Right cardiac atrium (tissue), 5 donors: ENCODE results near the gene DRC1. TPM values are rescaled to one million over a fixed set of nuclear protein-coding genes. Genes with fewer than 3 reads are reported as not detected.

Source experiments
- ATAC-seq, 2 donors: fragments of 200-7000 bp; cut with Tn5 transposase; one replicate each; pipeline versions ENCODE4 v1.8.0 to v1.9.1; 2020; ENCODE audit warnings: moderate library complexity in 2 of 2, mild to moderate bottlenecking in 1 of 2
- DNase-seq, 3 donors: peaks; one replicate each; pipeline ENCODE4 v3.0.0-alpha.2; 2020
- H3K27ac ChIP-seq: one replicate; pipeline ENCODE4 v1.5.1; 2013; ENCODE audit warnings: mild to moderate bottlenecking, low read length, control low read depth, moderate library complexity
- H3K27me3 ChIP-seq: one replicate; pipeline ENCODE4 v1.6.1; 2013; ENCODE audit not compliant: control insufficient read depth, insufficient read depth
- H3K4me1 ChIP-seq: one replicate; pipeline ENCODE4 v1.6.1; 2013; ENCODE audit warnings: low read length; ENCODE audit not compliant: control insufficient read depth, insufficient read depth
- H3K4me3 ChIP-seq: one replicate; pipeline ENCODE4 v1.5.1; 2013; ENCODE audit warnings: low read length, control low read depth
- H3K9me3 ChIP-seq: one replicate; pipeline ENCODE4 v1.6.1; 2013; ENCODE audit warnings: low read length; ENCODE audit not compliant: control insufficient read depth
- WGBS: extraction: QIAGEN DNeasy Blood & Tissue Kit; methylation state at CpG from one replicate; pipeline ENCODE4 v1.1.7; 2013; 5-methylcytosine and 5-hydroxymethylcytosine counted together
- intact Hi-C, 4 donors: fragments of 100-400 bp; cut with DNase I; formaldehyde crosslinking; loops; one replicate each; pipeline versions ENCODE4 v1.11.0 to v1.14.0; 2022 to 2023
- polyA plus RNA-seq: library from polyadenylated mRNA; stranded (reverse); fragments of 200-250 nt; gene quantifications from one replicate; pipeline ENCODE4 v1.2.3, GENCODE V29; 2013
- total RNA-seq, 4 donors: library from RNA; stranded (reverse); fragmentation: NEBNext Ultra II Directional; extraction: Animal tissue kit (Norgen Biotek cat#: 25700); gene quantifications; one replicate each; pipeline ENCODE4 v1.2.1, GENCODE V29; 2021
- donor health status: healthy with polysubstance abuse.
- donor health status: DM: no; HTN: yes; CAD: no.
- donor health status: DM: no; HTN: no; CAD: no.
- donor health status: DM: no; HTN: yes; CAD: no; lungs with severe emphysema.
- donor health status: DM: yes; HTN: yes; CAD: no.

DRC1 gene
- total and polyA plus RNA-seq, 5 donors = not detected

DNA sequence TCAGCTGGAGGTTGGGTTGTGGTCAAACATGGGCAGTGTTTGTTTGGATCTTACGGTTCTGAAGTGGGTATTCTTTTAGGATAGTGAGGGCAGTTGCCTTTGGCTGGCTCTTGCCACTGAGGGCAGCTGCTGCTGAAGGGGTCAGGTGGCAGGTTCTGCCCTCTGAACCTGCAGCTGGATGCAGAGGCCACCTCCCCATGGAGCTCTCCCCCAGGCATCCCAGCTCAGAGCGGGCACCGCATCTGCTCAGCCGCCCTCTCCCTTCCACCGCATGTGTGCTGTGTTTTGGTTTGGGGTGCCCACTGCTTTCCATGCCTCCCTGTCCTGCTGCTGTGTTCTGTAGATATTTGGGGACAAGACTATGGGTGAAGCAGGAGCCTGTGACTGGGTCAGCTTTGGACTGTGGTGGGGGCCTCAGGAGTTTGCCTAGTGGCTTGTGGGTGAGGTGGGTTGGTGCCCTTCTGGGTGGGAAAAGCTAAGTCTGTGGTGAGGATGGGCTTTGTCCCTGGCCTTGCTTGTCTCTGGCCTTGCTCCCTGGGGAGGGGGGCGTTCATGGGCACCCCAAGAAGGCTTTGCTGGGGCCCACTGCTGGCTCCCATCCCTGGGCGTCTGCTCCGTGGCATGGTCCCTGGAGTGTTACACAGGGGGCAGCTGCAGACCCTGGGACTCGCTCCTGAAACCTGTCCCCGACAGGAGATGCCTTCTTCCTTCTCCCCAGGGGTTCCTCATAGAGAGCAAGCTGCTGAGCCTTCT lies 47.7 kb downstream of the DRC1 start:
- H3K9me3 ChIP-seq = no peaks in the 10 kb centered on the region
- 90% methylated on average over 10 of the region's 10 CpGs for WGBS
- H3K4me1 ChIP-seq = no peaks in the 10 kb centered on the region
- no peak overlapping the region for H3K4me3 ChIP-seq
- ATAC-seq = no peak
- intact Hi-C loops = no loop called here
- peak in 2 of 3 donors; percentile 16 to 27 for DNase-seq
- H3K27ac ChIP-seq = no peak overlapping the region
- no peaks in the 10 kb centered on the region for H3K27me3 ChIP-seq

DNA sequence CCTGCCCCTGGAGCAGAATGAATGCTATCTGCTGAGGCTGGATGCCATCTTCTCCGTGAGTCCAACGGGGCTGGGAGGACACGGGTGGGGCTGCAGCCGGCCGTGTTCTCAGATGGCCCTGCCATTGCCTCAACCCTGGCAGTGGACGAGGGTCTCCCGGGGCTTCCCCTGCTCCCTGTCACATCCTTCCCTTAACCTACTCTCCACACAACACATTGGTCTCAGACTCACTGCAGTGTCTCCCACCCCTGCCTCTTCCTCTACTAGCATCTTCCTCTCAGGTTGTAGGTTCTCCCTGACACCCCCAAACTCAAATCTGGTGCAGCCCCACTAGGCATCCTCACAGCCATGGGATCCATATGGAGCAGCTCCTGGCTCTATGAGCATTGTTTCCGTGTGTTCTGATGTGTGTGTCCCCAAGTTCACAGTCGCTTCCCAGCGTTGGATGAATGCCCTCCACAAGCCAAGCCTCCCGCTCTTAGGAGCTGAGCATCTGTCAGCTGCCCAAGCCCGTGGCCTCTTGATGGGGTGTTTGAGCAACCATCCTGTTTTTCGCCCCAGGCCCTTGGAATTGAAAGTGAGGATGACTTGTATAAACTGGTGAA lies 48.4 kb downstream of the DRC1 start:
- 80% methylated on average over 13 of the region's 13 CpGs for WGBS
- Histone ChIP-seq H3K4me1 (no peaks in the 10 kb centered on the region), H3K27ac (no peak overlapping the region), H3K27me3 (no peaks in the 10 kb centered on the region), H3K4me3 (no peak overlapping the region), H3K9me3 (no peaks in the 10 kb centered on the region)
- intact Hi-C loops = no loop called here
- DNase-seq (peak in 1 of 3 donors; percentile 33), ATAC-seq (no peak)

DNA sequence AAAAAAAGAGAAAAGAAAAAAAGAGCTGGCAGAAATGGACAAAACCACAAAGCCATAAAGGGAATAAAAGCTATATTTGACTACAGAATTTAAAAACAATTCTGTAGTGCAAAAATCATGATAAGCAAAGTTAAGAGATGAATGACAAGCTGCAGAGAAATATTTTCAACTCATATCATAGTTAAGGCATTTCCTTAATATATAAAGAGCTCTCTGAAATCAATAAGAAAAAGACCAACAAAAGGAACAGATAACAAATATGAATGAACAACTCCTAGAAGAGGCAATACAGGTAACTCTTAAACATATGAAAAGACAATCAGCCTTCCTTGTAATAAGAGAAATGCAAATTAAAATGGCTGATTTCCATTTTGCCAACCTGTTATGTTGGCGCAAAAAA lies 50.0 kb downstream of the DRC1 start:
- DNase-seq (no peak), ATAC-seq (no peak)
- no peaks in the 10 kb centered on the region for H3K27me3 ChIP-seq
- 95% methylated on average over 1 of the region's 1 CpG for WGBS
- H3K27ac ChIP-seq = no peak overlapping the region
- no peaks in the 10 kb centered on the region for H3K9me3 ChIP-seq
- H3K4me1 ChIP-seq = no peaks in the 10 kb centered on the region
- no peak overlapping the region for H3K4me3 ChIP-seq
- intact Hi-C loops = no loop called here

DNA sequence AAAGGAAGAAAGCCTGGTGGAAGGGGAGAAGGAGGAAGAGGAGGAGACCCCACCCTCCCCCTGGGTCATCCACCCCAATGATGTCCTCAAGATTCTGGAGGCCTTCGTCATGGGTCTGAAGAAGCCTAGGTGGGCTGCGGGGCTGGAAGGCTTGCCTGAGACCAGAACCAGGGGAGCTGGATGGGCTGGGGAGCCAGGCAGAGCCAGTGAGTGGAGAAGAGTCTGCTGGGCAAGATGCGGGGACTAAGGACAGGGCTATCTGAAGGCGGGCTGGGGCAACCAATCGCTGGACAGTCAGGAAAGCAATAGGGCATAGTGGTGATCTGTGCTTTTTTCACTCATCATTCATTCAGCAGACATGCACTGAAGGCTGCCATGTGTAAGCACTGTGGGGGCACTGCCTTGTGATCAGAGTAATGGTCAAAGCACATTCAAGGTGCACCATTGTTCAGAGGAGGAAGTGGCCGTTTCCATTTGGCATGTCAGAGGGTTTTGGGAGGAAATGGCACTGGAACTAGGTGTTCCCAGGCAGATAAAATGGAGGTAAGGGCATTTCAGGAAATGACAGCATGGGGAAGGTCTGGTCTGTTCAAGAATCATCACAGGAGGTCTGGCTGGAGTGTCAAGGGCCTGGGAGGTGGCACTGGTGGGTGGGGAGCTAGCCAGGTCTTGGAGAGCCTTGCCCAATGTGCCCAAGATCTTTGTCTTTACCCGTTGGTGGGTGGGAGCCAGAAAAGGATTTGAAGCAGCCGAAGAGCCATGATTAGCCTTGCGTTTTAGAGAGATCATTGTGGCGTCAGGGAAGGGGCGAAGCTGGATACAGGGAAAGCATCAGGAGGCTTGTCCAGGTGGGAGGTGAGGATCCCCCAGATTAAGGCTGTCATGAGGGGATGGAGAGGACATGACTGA lies 52.0 kb downstream of the DRC1 start:
- DNase-seq = peak in 2 of 3 donors; percentile 16 to 21
- H3K27me3 ChIP-seq = no peaks in the 10 kb centered on the region
- H3K27ac ChIP-seq = no peak overlapping the region
- no peaks in the 10 kb centered on the region for H3K4me1 ChIP-seq
- H3K4me3 ChIP-seq = no peak overlapping the region
- ATAC-seq = no peak
- H3K9me3 ChIP-seq = no peaks in the 10 kb centered on the region
- intact Hi-C loops = no loop called here
- 89% methylated on average over 11 of the region's 11 CpGs for WGBS

DNA sequence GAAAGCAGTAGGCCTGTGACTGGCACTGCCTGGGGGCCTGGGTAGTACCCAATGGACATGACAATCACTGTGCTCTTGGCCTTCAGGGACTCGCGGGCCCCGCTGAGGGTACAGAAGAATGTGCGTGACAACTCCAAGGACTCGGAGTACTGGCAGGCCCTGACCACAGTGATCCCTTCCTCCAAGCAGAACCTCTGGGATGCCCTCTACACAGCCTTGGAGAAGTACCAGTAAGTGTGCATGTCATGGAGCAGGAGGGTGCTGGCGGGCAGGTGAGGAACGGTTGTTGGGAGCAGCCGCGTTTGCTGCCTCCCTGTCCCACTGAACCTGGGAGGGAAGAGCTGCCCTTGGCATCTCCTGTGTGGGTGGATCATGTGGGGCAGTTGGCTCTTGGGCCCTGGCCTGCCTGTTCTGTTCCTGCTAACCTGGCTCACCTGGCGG lies 52.9 kb downstream of the DRC1 start:
- H3K9me3 ChIP-seq = no peaks in the 10 kb centered on the region
- WGBS = 94% methylated on average over 10 of the region's 10 CpGs
- H3K4me3 ChIP-seq = no peak overlapping the region
- intact Hi-C loops = no loop called here
- H3K27me3 ChIP-seq = no peaks in the 10 kb centered on the region
- H3K4me1 ChIP-seq = no peaks in the 10 kb centered on the region
- ATAC-seq = no peak
- H3K27ac ChIP-seq = no peak overlapping the region
- peak in 1 of 3 donors; percentile 44 for DNase-seq

DNA sequence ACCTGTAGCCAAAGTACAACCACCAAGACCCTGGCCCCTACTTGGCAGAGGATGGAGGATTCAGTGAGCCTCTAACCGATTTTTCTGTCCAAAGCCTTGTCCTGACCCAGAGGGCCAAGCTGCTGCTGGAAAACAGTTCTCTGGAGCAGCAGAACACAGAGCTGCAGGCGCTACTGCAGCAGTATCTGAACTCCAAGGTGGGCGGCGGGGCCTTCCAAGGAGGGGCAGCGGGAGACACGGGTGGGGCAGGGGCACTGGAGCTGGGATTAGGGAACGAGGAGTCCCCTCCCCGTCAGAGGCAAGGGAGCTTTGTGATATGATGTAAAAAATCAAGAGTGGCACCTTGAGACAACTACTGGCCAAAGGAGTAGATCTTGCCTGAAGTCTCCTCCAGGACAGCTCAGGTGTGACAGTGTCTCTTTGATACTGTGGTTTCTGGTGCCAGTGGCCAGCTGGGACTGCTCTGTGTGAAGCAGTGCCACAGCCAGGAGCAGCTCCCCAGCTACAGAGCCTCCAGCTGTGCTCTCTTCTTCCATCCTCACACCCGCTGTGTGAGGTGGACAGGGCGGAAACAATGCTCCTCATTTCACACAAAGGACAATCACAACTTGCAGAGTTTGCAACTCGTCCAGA lies 53.4 kb downstream of the DRC1 start:
- Histone ChIP-seq H3K4me3 (no peak overlapping the region), H3K27me3 (no peaks in the 10 kb centered on the region), H3K4me1 (no peaks in the 10 kb centered on the region), H3K27ac (no peak overlapping the region), H3K9me3 (no peaks in the 10 kb centered on the region)
- 77% methylated on average over 11 of the region's 11 CpGs for WGBS
- intact Hi-C loops = no loop called here
- peak in 1 of 3 donors; percentile 35 for DNase-seq
- ATAC-seq = no peak

DNA sequence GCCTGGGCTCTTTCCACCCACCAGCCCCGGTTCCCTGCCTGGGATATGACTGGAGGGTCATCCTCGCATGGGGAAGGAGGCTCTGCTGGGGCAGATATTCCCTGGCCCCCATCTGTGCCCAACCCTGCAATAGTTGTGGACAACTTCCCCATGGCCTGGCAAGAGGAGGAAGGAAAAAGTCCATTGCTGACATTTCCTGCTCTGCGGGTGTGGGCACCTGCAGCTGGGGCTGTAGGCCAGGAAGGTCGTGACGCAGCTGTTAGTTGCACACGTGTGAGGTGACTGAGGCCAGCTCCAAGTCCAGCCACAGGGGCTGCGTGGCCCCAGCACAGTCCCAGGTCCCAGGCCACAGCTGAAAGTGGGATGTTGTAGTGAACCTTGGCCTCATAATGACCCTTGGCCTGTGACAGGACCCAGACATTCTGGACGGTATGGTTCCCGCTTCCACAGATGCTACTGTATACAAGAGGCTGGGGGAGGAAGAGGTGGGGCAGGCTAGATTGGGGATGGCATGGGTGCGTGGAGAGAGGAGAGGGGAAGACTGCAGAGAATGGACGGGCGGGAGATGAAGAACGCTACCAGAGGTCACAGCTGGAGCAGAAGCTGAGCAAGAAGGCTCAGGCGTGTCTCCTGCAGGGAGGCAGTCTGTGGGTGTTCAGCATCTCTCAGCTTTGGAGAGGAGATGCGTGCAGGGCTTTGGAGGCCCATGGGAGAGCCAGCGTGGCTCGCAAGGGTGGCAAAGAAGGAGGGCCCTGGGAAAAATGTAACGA lies 54.1 kb downstream of the DRC1 start:
- ATAC-seq = peak; percentile 26 to 36
- peak in 2 of 3 donors; percentile 28 to 54 for DNase-seq
- no peaks in the 10 kb centered on the region for H3K9me3 ChIP-seq
- no peaks in the 10 kb centered on the region for H3K4me1 ChIP-seq
- no peak overlapping the region for H3K27ac ChIP-seq
- H3K27me3 ChIP-seq = no peaks in the 10 kb centered on the region
- intact Hi-C loops = no loop called here
- H3K4me3 ChIP-seq = no peak overlapping the region
- WGBS = 73% methylated on average over 18 of the region's 18 CpGs

DNA sequence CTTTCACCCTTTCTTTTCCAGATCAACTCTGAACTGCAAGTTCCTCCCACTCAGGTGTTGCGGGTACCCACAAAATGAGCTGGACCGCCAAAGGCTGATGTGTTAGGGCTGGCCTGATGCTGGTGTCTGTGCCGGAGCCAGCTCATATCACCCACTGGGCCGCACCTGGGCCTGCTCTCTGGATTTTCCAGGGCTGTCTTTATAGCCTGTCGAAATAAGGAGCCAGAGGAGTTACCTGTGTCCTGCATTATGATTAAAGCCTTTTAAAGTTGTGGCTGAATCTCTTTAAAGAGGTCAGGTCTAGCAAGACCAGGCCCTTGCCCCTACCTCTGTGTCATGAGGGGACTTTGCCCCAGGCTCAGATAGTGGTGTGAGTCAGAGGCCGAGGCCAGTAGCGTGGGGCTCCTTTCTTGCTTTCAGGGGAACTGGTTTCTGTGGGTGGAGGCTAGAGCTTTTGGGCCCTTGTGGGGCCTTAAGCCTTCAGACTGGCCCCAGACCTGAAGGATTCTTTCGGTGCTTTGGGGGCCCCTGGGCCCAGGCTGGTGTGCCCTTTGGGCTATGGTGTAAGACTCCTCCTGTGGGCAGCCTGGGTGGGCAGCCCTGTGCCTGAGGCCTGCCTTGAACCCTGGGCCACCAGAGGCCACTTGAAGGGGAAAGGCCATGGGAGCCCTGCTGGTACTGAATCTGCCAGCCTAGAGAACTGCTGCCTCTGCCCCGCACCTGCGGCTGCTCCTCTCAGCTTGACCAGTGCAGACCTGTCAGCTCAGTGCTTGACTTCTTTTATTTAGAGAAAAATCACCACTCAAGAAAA lies 54.9 kb downstream of the DRC1 start:
- 94% methylated on average over 10 of the region's 10 CpGs for WGBS
- intact Hi-C loops = no loop called here
- no peak overlapping the region for H3K4me3 ChIP-seq
- H3K27me3 ChIP-seq = no peaks in the 10 kb centered on the region
- ATAC-seq = no peak
- no peaks in the 10 kb centered on the region for H3K4me1 ChIP-seq
- no peak overlapping the region for H3K27ac ChIP-seq
- peak in 1 of 3 donors; percentile 11 for DNase-seq
- no peaks in the 10 kb centered on the region for H3K9me3 ChIP-seq

DNA sequence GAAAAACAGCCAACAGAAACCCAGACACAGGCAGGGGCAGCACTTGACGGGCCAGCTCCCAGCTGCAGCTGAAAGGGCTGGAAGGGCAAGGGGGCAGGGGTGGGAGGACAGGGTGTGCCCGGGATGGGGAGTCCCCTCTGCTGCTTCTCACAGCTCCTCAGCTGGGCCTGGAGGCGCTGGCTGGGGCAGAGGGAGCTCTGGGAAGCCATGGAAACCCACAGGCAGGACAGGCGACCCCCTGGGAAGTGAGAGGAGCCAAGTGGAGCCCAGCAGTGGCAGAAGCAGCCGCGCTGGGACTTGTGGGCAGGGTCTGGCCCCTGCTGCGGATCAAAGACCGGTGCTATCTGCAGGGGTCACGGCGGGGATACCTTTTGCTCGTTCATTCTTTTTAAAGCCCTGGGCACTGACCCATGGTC lies 55.5 kb downstream of the DRC1 start:
- ATAC-seq = no peak
- intact Hi-C loops = no loop called here
- no peaks in the 10 kb centered on the region for H3K27me3 ChIP-seq
- WGBS = 68% methylated on average over 11 of the region's 11 CpGs
- H3K27ac ChIP-seq = no peak overlapping the region
- peak in 1 of 3 donors; percentile 39 for DNase-seq
- no peak overlapping the region for H3K4me3 ChIP-seq
- H3K9me3 ChIP-seq = no peaks in the 10 kb centered on the region
- H3K4me1 ChIP-seq = no peaks in the 10 kb centered on the region
